D341Med (cell line): ENCODE measurements around the gene DHX34.
A peak's percentile ranks its signal among the peaks of the same experiment; 100 is the strongest.
"Not testable (repeated sequence)": the region's sequence is repeated elsewhere in the genome, so short reads cannot be mapped to it uniquely, and the experiment has no call there.

Source experiments
- DNase-seq: peaks from one replicate; pipeline ENCODE4 v3.0.0; 2012; ENCODE audit warnings: low spot score

DHX34 gene

DNA sequence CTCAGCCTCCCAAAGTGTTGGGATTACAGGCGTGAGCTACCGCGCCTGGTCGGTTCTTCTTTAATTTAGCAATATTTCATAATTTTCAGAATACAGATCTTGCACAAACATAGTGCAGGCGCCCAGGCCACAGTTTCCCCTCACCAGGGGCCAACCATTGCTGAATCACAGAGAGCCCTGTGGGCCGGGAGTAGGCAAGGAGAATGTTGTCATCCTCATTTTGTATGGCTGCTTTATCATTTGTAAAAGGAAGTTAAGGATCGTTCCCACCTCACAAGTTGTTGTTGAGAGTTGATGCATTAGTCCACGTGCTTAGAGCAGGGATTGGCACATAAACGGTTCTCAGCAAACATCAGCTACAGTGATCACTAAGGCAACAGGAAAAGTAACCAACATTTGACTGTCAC, 40.0 kb downstream of the DHX34 start:
- no peak for DNase-seq

GRCh38 chr19:47390533-47391488, 41.7 kb downstream of the DHX34 start:
- DNase-seq, result no peak

- DNase-seq, result peak; percentile 85
Observed at GRCh38 chr19:47391510-47392223, 42.6 kb downstream of the DHX34 start.

- DNase-seq, result peak; percentile 39
Observed at GRCh38 chr19:47398707-47399597, 49.8 kb downstream of the DHX34 start.

DNA sequence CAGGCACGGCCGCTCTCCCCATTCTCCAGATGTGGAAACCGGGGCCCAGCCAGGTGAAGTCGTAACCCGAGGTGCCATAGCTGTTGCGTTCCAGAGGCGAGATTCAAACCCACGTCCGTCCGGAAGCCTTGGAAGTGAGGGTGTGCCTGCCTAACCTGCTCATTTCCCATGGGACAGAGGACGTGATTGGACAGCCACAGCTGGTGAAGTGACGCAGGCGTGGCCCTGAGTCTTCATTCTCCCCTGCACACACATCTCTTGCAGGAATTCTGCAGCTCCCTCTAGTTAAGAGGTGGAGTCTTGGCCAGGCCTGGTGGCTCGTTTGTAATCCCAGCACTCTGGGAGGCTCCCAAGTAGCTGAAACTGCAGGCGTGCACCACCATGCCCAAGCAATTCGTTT, 53.4 kb downstream of the DHX34 start:
- no peak for DNase-seq

- DNase-seq, result no peak
Observed at GRCh38 chr19:47404334-47405196, 55.5 kb downstream of the DHX34 start.

DNA sequence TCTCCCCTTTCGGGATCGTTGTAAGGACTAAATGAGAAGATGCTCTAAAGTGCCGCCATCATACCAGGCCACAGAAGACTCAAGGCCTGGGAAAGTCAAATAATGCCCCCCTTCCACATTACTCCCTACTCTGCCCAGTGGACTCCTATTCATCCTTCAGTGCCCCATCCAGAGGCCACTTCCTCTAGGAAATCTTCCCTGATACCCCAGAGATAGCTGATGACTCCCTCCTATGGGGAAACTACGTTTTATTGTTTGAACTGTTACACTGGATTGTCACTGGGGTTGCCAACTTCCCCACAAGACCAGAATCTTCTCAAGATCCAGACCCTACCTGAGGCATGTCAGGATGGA, 56.1 kb downstream of the DHX34 start:
- no peak for DNase-seq

DNA sequence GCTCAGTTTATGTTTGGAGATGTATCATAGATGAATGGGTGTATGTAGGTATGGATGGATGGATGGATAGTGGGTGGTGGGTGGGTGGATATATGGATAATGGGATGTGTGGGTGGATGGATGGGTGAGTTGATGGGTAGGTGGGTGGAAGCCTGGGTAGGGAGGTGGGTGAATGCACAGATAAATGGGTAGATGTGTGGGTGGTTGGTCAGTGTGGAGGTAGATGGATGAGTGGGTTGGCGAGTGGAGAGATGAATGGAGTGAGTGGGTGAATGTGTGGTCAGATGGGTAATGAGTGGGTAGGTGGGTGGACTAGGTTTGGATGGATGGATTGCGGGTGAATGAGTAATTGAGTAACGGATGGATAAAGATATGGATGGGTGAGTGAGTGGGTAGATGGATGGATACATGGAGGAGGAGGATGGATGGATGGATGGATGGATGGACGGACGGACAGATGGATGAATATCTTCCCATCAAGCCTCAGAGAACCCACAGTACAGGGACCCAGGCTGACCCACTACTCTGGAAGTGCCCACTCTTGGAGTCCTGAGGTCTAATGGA, 56.8 kb downstream of the DHX34 start:
- no peak for DNase-seq

DNA sequence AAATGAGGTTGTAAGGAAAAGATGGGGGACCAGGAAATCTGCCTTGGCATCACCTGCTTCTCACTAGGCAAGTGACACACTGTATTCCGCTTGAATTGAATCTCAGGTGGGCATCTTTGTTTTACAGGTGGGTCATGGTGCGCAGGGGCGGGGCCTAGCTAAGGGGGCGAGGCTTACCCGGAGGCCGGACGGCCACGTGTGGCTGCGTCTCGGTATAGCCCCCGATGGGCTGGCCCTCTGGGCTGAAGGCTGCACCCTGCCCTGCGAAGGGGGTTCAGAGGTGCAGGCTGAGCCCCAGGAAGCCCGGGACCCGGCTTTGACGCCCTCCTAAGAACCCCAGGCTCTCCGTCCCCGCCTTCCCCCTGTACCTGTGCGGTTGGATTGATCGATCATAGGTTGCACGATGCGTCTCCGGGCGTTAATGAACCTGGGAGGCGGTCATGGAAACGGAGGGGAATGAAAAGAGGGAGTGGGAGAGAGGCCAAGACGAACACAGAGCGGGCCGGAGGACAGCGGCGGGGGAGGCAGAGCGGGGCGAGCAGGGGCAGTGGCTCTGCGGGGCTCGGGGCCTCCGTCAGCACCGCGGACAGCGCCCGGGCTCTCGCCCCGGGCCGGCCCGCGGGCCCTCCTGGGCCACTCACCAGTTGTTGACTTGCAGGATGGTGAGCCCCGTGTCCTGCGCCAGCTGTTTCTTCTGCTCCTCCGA, 57.7 kb downstream of the DHX34 start:
- no peak for DNase-seq

DNA sequence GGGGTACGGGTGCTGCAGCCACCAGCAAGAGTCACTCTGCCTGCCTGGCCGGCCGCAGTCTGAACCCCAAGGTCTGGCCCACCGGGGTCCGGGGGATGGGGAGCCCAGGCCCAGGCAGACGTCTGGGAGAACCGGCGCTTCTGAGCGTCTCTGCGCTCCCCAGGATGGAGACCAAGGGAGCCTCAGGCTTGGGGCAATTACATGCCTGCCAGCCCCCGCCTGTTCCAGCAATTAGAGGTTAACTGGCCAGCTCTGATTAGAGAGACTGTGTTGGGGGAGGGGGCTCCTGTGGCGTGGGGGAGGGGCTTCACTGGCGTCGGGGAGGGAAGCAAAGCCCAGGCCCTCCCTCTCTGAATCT, 58.3 kb downstream of the DHX34 start:
- DNase-seq, result no peak

- DNase-seq, result no peak
Observed at GRCh38 chr19:47408156-47408938, 59.2 kb downstream of the DHX34 start.

GRCh38 chr19:47411101-47411500, 62.0 kb downstream of the DHX34 start:
- no peak for DNase-seq

GRCh38 chr19:47411696-47412095, 62.6 kb downstream of the DHX34 start:
- DNase-seq, result not testable (repeated sequence)

- DNase-seq, result no peak
Observed at GRCh38 chr19:47413941-47414340, 64.8 kb downstream of the DHX34 start.

DNA sequence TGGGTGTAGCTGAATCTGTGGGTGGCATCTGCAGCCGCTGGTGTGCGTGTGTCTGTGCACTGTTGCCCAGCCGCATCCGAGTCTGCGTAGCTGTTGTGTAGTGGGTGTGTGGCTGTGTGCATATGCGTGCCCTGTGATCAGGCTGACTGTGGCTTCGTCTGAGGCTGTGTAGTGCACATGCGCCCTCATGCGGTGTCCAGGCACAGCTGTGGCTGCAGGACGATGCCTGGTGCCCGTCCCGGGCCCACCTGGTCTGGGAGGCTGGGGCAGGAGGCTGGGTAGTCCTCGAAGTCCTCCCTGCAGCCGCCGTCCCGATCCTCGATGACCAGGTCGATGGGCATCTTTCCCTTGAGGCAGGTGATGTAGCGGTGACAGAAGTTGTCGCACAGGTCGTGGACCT, 65.4 kb downstream of the DHX34 start:
- DNase-seq, result peak; percentile 82

- no peak for DNase-seq
Observed at GRCh38 chr19:47415953-47416642, 67.0 kb downstream of the DHX34 start.

DNA sequence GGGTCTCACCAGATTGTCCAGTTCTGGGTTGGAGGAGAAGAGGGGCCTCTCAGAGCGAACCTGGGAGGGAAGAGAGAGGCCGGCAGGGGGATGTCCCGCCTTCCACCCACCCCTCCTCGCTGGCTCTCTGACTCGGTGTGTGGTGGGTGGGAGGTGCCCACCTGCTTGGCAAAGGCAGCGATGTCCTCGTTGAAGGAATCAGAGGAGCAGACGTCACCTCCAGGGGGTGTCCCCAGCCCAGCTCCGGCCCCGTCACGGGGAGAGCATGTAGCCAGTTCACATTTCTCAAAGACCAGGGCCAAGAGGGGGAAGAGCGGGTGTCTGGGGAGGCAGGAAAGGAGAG, 67.5 kb downstream of the DHX34 start:
- DNase-seq, result no peak

- no peak for DNase-seq
Observed at GRCh38 chr19:47417107-47417745, 68.1 kb downstream of the DHX34 start.
